Pons (tissue), 1 donor: ENCODE measurements around the gene ZFYVE1.
"Not testable (repeated sequence)": the region's sequence is repeated elsewhere in the genome, so short reads cannot be mapped to it uniquely, and the experiment has no call there.

Experiments used
- DNase-seq: peaks from one replicate; pipeline ENCODE4 v3.0.0-alpha.2; 2016; ENCODE audit warnings: low spot score

Gene ZFYVE1

DNA sequence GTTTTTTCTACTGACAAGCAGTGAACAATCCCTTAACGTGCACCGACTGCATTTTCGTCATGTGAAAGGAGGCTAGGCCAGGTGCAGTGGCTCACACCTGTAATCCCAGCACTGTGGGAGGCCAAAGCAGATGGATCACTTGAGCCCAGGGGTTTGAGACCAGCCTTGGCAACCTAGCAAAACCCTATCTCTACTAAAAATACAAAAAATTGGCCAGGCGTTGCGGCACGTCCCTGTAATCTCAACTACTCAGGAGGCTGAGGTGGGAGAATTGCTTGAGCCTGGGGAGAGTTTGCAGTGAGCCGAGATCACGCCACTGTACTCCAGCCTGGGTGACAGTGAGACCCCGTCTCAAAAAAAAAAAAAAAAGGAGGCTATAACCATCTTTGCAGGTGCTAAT lies 22.3 kb downstream of the ZFYVE1 start:
- DNase-seq = not testable (repeated sequence)

DNA sequence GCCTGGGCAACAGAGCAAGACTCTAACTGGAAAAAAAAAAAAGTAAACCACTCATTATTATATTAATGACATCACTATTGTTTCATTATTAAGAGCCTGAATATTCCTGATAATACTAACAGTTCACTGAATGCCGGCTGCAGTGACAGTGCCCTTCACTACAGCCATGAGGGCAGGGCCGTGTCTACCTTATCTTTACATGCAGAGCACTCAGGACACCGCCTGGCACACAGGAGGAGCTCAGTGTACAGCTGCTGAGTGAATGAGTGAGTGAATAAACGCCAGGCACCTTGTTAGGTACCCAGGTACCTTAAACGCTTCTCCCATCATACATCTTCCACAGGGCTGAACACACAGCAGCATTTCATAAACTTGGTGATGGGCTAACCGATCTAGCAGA lies 23.2 kb downstream of the ZFYVE1 start:
- no peak for DNase-seq

DNA sequence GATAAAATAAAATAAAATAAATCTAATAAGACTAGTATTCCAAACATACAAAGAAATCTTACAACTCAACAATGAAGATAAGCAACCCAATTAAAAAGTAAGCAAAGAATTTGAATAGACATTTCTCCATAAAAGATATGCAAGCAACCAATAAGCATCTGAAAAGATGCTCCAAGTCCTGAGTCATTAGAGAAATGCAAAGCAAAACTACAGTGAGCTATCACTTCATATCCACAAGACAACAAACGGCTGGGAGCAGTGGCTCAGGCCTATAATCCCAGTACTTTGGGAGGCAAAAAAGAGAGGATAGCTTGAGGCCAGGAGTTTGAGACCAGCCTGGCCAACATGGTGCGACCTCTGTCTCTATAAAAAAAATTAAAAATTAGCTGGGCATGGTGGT lies 26.8 kb downstream of the ZFYVE1 start:
- DNase-seq = no peak

DNA sequence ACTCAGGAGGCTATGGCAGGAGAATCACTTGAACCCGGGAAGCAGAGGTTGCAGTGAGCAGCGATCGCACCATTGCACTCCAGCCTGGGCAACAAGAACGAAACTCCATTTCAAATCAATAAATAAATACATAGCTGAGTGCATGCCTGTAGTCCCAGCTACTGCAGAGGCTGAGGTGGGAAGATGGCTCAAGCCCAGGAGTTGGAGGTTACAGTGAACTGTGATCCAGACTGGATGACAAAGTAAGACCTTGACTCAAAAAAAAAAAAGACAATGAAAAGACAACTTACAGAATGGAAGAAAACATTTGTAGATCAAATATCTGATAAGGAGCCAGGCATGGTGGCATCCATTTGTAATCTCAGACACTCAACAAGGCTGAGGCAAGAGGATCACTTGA lies 27.6 kb downstream of the ZFYVE1 start:
- DNase-seq = no peak

DNA sequence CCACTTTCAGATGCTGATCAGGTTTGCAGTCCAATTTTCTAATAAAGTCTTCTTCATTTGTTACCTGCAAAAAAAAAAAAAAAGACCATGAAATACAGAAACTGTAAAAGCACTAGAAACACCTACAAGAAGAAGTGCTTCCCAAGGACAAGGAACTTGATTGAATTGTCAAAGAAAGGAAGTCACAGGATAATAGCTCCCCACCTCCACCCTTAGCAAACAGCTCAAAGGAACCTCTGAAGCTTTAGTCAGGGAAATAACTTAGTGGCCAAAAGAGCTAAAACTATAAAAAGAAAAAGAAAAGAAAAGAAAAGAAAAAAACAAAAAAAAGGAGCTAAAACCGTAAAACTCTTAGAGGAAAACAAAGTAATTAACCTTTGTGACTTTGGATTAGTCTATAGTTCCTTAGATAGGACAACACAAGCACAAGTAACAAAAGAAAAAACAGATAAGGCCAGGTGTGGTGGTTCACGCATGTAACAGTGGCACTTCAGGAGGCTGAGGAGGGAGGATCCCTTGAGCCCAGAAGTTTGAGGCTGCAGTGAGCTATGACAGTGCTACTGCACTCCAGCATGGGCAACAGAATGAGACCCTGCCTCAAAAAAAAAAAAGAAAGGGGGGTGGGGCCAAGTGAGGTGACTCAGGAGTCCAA lies 28.5 kb downstream of the ZFYVE1 start:
- no peak for DNase-seq

DNA sequence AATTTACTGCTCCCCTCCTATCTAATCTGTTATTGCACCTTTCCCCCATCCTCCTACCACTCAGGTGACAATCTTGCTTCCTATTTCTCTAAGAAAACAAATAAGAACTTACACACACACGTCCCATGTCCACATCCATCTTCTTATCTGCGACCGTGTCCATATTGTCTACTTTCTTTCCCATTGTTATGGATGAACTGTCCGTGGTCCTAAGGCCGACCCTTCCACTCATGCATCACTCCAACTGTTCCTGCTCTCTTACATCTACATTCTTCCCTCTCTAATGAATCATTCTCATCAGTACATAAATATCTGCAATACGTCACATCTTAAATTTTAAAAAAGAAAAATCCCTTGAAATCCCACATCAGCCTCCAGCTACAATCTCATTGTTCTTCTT lies 30.0 kb downstream of the ZFYVE1 start:
- no peak for DNase-seq

DNA sequence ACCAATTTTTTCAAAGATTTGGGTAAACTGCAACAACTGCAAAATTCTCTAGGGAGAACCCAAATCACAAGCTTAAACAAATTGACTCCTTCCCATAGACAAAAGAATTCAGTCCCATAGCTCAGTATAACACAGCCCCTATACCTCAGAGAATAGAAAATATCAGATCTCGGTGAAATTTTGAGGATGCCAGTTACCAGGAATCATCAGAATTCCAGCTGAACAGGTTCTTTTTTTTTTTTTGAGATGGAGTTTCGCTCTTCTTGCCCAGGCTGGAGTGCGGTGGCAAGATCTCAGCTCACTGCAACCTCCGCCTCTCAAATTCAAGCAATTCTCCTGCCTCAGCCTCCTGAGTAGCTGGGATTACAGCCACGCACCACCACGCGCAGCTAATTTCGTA lies 36.7 kb downstream of the ZFYVE1 start:
- no peak for DNase-seq

DNA sequence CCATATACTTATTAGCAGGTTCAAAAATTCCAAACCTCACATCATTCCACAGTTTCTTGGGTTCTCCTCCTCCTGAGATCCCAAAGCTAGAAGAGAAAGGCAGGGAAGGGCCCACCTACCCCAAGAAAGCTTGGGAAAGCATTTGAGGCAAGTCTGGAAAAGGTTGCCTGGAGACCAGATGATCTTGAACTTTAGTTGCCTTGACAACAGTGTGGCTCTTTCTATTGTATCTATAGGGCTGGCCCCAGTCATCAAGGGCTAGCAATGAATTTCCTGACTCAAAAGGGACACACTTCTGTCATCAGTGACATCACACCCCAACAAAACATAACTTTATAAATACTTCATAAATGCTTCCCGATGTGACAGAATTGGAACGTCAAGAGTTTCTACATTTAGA lies 40.0 kb downstream of the ZFYVE1 start:
- DNase-seq = no peak

DNA sequence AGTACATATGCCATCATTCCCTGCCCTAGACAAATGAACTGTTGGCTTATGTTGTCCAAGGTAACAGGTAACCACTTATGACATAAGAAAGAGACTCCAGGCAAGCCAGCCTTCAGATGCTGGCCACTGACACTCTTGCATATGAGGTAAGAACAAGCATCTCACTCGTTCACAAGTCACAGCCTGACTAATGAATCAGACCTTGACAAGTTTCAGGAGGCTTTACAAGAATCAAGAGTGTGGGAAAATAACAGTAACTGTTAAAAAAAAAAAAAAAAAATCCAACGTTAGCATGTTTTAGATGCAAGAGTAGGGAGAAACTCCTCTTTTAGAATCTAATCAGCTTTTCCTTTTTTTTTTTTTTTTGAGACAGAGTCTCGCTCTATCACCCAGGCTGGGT lies 40.7 kb downstream of the ZFYVE1 start:
- DNase-seq = no peak

DNA sequence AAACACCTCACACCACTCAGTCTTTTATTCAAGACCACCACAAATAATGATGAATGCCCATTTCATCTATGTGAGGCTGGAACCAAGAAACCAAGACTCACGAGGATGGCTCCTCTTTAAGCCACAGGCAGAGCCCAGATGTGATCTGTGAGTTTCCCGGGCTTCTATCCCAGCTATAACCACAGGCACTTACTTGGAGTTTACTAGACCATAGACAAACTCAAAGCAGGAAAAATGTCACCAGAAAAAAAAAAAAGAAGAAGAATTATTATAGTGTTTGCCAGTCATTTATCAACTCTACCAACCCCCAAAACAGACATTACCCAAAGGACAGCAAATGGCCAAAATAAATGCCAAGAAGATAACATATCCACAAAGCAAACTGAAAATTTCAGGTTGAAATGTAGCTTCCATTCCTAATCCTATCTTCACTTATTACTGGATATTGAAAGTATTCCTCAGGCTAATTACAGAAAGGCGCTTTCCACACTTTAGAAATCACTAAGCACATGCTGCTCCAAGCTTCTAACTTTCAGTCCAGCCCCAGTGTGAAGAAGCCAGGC lies 44.7 kb downstream of the ZFYVE1 start:
- DNase-seq = no peak

DNA sequence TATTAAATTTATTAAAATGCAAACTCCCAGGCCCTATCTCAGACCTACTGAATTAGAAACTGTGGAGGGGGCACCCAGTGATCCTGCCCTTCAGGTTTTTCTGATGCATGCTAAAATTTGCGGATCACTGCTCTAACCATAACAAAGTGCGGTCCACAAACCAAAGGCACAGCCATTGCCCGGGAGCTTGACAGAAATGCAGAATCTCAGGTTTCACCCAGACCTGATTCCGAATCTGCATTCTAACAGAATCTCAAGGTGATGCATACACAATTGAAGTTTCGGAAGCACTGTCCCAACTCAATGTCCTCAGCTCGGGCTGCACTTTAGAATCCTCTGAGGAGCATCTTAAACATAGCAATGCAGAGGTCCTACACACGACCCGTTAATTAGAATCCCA lies 46.0 kb downstream of the ZFYVE1 start:
- no peak for DNase-seq

DNA sequence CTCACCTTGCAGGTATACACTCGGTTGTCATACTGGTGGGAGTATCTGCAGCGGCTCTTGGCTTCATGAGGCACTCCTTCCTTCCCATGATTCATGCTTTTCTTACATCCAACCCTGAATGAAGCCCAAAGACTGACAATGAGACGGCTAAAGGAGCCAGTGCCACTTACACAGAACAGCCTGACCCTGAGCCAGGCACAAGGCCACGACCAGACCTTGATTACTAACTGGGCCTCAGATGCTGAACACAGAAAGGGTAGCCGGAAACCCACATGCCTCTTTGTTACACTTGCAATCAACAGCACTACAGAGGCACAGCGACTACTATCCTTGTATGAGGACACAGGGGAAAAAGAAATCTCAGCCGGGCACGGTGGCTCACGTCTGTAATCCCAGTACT lies 48.0 kb downstream of the ZFYVE1 start:
- DNase-seq = no peak

DNA sequence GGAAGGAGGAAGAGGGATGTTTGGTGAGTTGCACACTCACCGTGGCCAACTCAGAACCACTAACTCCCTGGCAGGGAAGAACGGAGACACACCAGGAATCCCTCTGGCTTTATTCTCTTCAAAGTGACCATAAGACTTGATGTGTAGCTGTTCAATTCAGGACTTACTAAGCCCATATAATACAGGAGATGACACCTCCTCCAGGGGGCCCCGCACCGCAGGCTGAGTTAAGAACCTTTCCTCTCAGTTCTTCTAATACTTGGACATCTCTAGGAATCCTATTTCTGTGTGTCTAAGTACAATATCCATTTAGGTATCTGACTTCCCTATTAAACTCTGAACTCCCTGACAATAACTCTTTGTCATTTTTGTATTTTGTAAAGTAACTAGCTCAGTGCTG lies 51.1 kb downstream of the ZFYVE1 start:
- no peak for DNase-seq

DNA sequence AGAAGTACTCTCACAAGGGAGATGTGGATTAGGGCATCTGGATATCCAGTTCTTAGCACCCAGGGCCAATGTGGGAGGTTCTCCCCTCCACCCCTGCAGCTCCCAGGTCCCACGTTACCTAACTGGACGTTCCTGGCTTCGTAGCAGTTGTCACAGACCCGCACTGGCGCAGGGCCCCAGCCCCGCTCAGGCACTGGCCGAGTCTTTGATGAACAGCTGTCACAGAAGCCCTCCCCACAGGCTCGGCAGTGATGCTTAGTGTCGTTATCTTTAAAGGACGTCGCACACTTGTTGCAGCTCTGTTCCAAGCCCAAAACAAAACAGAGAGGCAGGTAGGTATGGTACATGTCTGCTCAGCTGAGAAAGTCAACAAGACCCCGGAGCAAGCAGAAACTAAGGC lies 52.2 kb downstream of the ZFYVE1 start:
- DNase-seq = no peak

DNA sequence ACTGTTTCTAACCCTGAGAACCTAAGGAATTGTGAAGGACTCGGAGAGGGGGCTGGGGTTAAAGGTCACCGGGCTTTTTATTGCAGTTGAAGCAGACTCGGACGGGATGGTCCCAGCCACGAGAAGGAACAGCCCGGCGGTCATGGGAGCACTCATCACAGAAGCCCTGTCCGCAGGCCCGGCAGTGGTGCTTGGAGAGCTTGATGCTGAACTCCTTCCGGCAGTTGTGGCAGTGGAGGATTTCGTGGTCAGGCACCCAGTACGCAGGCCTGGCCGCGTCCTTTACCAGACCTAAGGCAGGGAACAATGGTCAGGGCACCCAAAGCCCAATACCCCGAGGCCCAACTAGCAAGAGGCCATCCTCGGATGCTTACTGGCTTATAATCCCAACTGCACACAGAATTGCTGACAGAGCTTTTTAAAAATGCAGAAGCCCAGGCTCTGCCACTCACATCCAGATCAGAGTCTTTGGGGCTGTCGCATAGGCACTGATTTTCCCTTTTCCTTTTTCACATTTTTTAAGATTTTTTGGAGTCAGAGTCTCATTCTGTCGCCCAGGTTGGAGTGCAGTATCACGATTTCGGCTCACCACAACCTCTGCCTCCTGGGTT lies 56.0 kb downstream of the ZFYVE1 start:
- no peak for DNase-seq

DNA sequence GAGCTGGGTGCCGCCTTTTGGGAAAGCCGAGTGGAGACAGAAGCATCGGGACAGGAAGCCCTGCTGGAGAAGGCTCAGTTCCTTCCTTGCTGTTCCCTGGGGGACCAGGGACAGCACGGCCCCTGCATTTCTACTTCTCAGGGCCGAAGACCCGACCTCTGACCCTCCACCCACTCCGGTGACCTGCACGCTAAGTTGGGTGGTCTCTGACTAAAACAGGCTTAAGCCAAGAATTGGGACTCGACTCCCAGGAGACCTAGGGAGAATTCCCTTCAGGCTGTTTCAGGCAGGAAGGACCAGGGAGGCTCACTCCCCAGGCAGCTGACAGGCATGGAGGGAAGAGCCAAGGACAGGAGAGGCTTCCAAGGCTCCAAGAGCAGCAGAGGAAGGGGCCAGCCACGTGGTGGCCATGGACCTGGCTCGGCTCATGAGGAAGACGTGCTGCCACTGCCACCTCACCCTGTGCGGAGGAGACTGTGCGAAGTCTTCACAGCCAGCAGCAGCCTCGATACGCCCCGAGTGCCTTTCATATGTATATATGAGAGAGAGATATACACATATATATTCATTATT lies 56.8 kb downstream of the ZFYVE1 start:
- peak; percentile 11 for DNase-seq

DNA sequence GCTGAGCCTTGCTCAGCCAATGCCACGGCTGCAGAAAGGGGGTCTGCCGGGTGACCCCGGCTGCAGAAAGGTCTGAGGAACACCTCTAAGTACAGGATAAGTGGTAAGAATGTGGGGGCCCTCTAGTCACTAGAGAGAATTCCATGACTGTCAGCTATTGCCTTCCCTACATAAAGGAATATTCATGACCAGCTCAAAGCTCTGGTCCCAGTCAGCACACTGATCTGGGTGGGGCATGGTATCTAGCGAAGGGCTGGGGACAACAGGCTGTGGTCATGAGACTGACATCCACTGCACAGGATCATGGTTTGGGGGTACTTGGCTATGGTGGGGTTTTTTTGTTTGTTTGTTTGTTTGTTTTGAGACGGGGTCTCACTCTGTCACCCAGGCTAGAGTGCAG lies 58.6 kb downstream of the ZFYVE1 start:
- DNase-seq = no peak

DNA sequence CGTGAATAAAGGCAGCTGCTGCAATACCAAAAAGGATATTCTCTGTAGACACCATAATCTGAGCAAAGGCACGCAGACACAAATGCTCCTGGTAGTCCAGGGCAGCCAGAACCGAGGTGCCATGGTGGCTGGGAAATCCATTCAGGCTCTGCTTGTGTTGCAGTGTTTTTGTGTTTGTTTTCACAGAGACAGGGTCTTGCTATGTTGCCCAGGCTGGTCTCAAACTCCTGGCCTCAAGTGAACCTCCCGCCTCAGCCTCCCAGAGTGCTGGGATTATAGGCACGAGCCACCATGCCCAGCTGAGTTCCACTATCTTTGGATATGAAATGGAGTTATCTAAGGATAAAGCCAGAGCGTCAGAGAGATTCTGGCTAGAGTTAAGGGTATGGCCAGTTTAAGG lies 60.9 kb downstream of the ZFYVE1 start:
- no peak for DNase-seq

DNA sequence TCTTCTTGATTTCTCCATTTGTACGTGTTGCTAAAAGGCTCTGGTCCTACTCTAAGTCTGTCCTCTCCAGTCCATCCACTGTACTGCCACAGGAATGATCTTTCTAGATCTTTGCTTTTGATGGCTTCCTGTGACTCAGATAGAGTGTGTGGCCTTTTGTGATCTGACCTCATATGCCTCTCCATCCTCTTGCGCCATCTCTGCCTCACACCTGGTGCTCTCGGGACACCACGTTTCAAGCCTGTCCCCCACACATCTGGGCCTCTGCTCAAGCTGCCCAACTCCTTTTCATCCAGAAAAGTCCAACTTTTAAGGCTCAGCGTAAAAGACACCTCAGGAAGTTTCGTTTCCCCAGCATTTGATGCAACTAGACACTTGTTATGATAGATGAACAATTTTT lies 61.7 kb downstream of the ZFYVE1 start:
- DNase-seq = no peak

DNA sequence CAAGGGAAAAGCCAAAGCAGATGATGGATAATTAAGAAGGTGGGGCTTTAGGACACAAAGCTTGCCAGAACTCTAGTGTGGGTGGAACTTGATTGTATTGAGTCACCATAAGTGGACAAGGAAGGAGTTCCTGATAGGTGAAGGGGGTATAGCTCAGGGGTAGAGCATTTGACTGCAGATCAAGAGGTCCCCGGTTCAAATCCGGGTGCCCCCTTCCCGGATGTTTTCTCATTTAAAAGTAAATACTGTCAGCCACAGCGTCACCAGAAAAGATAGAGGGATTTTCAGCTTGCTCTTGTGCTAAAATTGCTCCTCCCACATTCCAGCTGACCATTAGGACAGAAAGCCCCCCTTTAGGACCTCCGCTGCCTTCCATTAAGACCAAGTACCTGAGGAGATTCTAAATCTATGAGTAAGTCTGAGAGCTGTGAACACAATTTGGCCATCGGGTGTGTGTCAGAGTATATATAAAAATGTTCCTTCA lies 64.0 kb downstream of the ZFYVE1 start:
- no peak for DNase-seq

DNA sequence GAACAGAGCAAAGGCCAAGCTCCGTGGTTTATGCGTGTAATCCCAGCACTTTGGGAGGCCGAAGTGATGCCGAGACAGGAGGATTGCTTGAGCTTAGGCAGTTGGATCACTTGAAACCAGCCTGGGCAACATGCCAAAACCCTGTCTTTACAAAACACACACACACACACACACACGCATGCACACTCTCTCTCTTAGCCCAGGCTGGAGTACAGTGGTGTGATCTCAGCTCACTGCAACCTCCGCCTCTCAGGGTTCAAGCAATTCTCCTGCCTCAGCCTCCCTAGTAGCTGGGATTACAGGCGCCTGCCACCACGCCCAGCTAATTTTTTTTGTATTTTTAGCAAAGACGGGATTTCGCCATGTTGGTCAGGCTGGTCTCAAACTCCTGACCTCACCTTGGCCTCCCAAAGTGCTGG lies 64.6 kb downstream of the ZFYVE1 start:
- DNase-seq = not testable (repeated sequence)

DNA sequence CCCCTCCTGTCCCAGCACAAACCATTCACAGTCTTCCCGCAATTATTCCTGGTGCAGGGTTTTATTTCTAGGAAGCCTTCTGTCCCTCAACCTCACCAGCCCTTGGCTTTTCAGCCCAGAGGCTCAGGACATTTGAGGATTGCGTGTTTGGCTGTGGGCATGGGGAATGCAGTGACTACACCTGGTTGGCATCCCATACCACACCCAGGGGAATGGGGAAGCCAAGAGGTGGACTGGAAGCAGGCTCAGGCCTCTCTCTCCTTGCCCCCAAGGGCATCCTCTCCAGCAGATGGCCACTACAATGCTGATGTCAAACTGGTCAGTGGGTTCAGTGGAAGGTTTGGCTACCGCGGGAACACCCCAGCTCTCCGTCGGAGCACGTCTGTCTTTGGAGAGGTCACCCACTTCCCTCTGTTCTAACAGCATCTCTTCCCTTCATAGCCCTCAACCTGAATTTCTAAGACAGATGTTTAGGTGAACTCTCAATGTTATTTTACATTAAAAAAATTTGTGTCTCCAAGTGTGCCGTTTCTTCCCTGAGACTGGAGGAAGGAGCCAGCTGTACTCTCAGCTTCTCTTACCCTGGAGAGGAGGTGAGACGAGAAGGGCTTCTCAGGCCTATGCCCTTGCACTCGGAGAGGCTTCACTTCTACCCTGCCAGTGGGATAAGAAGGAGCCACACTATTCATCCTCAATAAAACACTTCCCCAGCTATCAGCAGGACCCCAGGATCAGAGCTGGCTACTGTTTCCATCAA lies 65.1 kb downstream of the ZFYVE1 start:
- no peak for DNase-seq

DNA sequence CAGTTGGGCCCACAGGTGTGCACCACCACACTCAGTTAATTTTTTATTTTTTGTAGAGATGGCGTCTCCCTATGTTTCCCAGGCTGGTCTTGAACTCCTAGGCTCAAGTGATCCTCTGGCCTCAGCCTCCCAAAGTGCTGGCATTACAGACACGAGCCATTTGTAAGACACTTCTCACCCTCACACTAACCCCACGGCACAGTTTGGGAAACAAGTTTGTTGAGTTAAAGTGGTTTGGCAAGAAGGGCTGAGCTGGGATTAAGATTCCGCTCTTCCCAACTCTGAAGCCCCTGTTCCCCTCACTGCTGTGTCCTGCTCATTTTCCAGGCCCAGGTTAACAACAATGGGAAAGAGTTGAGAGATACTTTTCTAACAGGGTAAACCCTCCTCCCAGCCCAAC lies 65.9 kb downstream of the ZFYVE1 start:
- not testable (repeated sequence) for DNase-seq
